Measurements from ENCODE around the gene EP300. TPM values are rescaled to one million over a fixed set of nuclear protein-coding genes. Genes with fewer than 3 reads are reported as not detected.

Gene EP300
- polyA plus RNA-seq, 1 donor from 2014 or later = 13.9 TPM

GRCh38 chr22:41110968-41111367 is 18.6 kb downstream of the EP300 start:
- H4K20me1 ChIP-seq (ENCODE audit: insufficient read depth) = peaks cover 9% of the 10 kb centered on the region
- no peak overlapping the region for H3K4me2 ChIP-seq (ENCODE audit: low read length)
- no peak overlapping the region for H3K9ac ChIP-seq (ENCODE audit: low read length)
- H3F3A ChIP-seq (ENCODE audit: insufficient read depth, low read length, poor library complexity, severe bottlenecking) = no peaks in the 10 kb centered on the region
- no peaks in the 10 kb centered on the region for H3K36me3 ChIP-seq (ENCODE audit: insufficient read depth, low read length)
- H3K4me3 ChIP-seq (ENCODE audit: low read length) = no peak overlapping the region
- TF ChIP-seq REST (IDR thresholded peaks at IDR 0.05; ENCODE audit: borderline replicate concordance) (no peak), SMC3 (conservative IDR thresholded peaks at IDR 0.05; ENCODE audit: poor library complexity) (no peak), POLR2AphosphoS5 (IDR thresholded peaks at IDR 0.05) (no peak), EP300 (conservative IDR thresholded peaks at IDR 0.05; ENCODE audit: poor library complexity, severe bottlenecking) (no peak)
- H2AFZ ChIP-seq (ENCODE audit: low read depth, low read length) = no peak overlapping the region
- H3K9me2 ChIP-seq (ENCODE audit: insufficient read depth, low read length) = no peaks in the 10 kb centered on the region
- H3K27me3 ChIP-seq (ENCODE audit: insufficient read depth, low read depth, low read length) = no peaks in the 10 kb centered on the region
- H3K79me2 ChIP-seq (replicated peaks; ENCODE audit: insufficient read depth, low read length) = peaks cover 90% of the 10 kb centered on the region
- no peak overlapping the region for H3K27ac ChIP-seq (ENCODE audit: low read length)
- H3K9me3 ChIP-seq (ENCODE audit: low read length) = no peaks in the 10 kb centered on the region

GRCh38 chr22:41116342-41116741 is 23.9 kb downstream of the EP300 start:
- Histone ChIP-seq H3K79me2 (replicated peaks; ENCODE audit: insufficient read depth, low read length) (peaks cover 75% of the 10 kb centered on the region), H3K36me3 (ENCODE audit: insufficient read depth, low read length) (peaks cover 18% of the 10 kb centered on the region), H3K27me3 (ENCODE audit: insufficient read depth, low read depth, low read length) (no peaks in the 10 kb centered on the region), H3K4me2 (ENCODE audit: low read length) (no peak overlapping the region), H2AFZ (ENCODE audit: low read depth, low read length) (no peak overlapping the region), H3K9ac (ENCODE audit: low read length) (no peak overlapping the region), H3K27ac (ENCODE audit: low read length) (no peak overlapping the region), H3F3A (ENCODE audit: insufficient read depth, low read length, poor library complexity, severe bottlenecking) (no peaks in the 10 kb centered on the region), H3K4me3 (ENCODE audit: low read length) (no peak overlapping the region), H3K9me2 (ENCODE audit: insufficient read depth, low read length) (no peaks in the 10 kb centered on the region), H4K20me1 (ENCODE audit: insufficient read depth) (peaks cover 10% of the 10 kb centered on the region), H3K9me3 (ENCODE audit: low read length) (no peaks in the 10 kb centered on the region)
- TF ChIP-seq EZH2 (IDR thresholded peaks at IDR 0.05; ENCODE audit: borderline replicate concordance, insufficient read depth, low read length, poor library complexity, severe bottlenecking) (no peak), MXI1 (conservative IDR thresholded peaks at IDR 0.05; ENCODE audit: poor library complexity, severe bottlenecking) (no peak), POLR2AphosphoS5 (IDR thresholded peaks at IDR 0.05) (no peak), CTCF (IDR thresholded peaks at IDR 0.05; ENCODE audit: poor library complexity, severe bottlenecking) (no peak), EP300 (conservative IDR thresholded peaks at IDR 0.05; ENCODE audit: poor library complexity, severe bottlenecking) (no peak), SMC3 (conservative IDR thresholded peaks at IDR 0.05; ENCODE audit: poor library complexity) (no peak), REST (IDR thresholded peaks at IDR 0.05; ENCODE audit: borderline replicate concordance) (no peak), TAF1 (IDR thresholded peaks at IDR 0.05; ENCODE audit: low read depth) (no peak), RAD21 (conservative IDR thresholded peaks at IDR 0.05) (no peak)
